K562 (cell line): Measurements from ENCODE around the gene PRICKLE4.

ENCODE experiments used
- CREB3L1 ChIP-seq: fragments of 450-650 bp; IDR thresholded peaks from 2 replicates; pipeline ENCODE4 v1.6.1; 2014; ENCODE audit warnings: low read depth, mild to moderate bottlenecking, moderate library complexity, borderline replicate concordance
- PATZ1 ChIP-seq: fragments of 250-450 bp; sonication (Bioruptor Pico); IDR thresholded peaks from 2 replicates; pipeline ENCODE4 v1.5.0; 2020; ENCODE audit warnings: mild to moderate bottlenecking, borderline replicate concordance

GRCh38 chr6:41775293-41775882, 5.2 kb upstream of the PRICKLE4 start:
- no peak for TF ChIP-seq PATZ1 (CRISPR knock-in tag)
- TF ChIP-seq CREB3L1 = no peak
